Colon (tissue), 2 donors: ENCODE measurements around the gene AGR3.
A peak's percentile ranks its signal among the peaks of the same experiment; 100 is the strongest.

Source experiments
- FAIRE-seq: peaks from 2 replicates; lab custom pipeline; 2012; peaks lifted over from hg19 to GRCh38; lab: Jason Lieb, UNC
- donor health status: control.
- donor health status: control.

The AGR3 gene

GRCh38 chr7:16881844-16882243 is at the start of gene AGR3:
AGR3 (minus strand) TSS chr7:16881983; CDS start chr7:16878618, 3,365 bp downstream.
- no peak for FAIRE-seq

GRCh38 chr7:16930946-16931345 is 49.2 kb upstream of the AGR3 start:
- no peak for FAIRE-seq

GRCh38 chr7:16929146-16929762 is 47.5 kb upstream of the AGR3 start:
- no peak for FAIRE-seq

GRCh38 chr7:16926861-16927260 is 45.1 kb upstream of the AGR3 start:
- no peak for FAIRE-seq

GRCh38 chr7:16926283-16926682 is 44.5 kb upstream of the AGR3 start:
- FAIRE-seq: no peak

GRCh38 chr7:16925609-16926008 is 43.8 kb upstream of the AGR3 start:
- no peak for FAIRE-seq

- no peak for FAIRE-seq
These were observed 41.2 kb upstream of the AGR3 start for GRCh38 chr7:16923019-16923418.

GRCh38 chr7:16921644-16922257 is 40.0 kb upstream of the AGR3 start:
- FAIRE-seq: no peak

GRCh38 chr7:16921151-16921550 is 39.4 kb upstream of the AGR3 start:
- FAIRE-seq: no peak

- no peak for FAIRE-seq
These were observed 37.7 kb upstream of the AGR3 start for GRCh38 chr7:16919440-16919839.

GRCh38 chr7:16918288-16918895 is 36.6 kb upstream of the AGR3 start:
- no peak for FAIRE-seq

GRCh38 chr7:16916738-16917137 is 35.0 kb upstream of the AGR3 start:
- FAIRE-seq: no peak

GRCh38 chr7:16916105-16916639 is 34.4 kb upstream of the AGR3 start:
- no peak for FAIRE-seq

GRCh38 chr7:16915405-16915804 is 33.6 kb upstream of the AGR3 start:
- FAIRE-seq: no peak

GRCh38 chr7:16914771-16915170 is 33.0 kb upstream of the AGR3 start:
- no peak for FAIRE-seq

GRCh38 chr7:16913643-16914042 is 31.9 kb upstream of the AGR3 start:
- FAIRE-seq: no peak

- no peak for FAIRE-seq
These were observed 30.8 kb upstream of the AGR3 start for GRCh38 chr7:16912540-16912939.

- FAIRE-seq: no peak
These were observed 26.8 kb upstream of the AGR3 start for GRCh38 chr7:16908561-16908960.

GRCh38 chr7:16905300-16906044 is 23.7 kb upstream of the AGR3 start:
- no peak for FAIRE-seq

- no peak for FAIRE-seq
These were observed 22.3 kb upstream of the AGR3 start for GRCh38 chr7:16904076-16904475.

GRCh38 chr7:16900209-16900768 is 18.5 kb upstream of the AGR3 start:
- FAIRE-seq: no peak

GRCh38 chr7:16891874-16892643 is 10.3 kb upstream of the AGR3 start:
- FAIRE-seq: peak; percentile 10
